Fibroblast of skin of scalp (primary cell): Measurements from ENCODE around the gene SLC2A5.
A peak's percentile ranks its signal among the peaks of the same experiment; 100 is the strongest.

Experiments
- DNase-seq: peaks from one replicate; pipeline ENCODE4 v3.0.0-alpha.2; 2013

Gene SLC2A5

DNA sequence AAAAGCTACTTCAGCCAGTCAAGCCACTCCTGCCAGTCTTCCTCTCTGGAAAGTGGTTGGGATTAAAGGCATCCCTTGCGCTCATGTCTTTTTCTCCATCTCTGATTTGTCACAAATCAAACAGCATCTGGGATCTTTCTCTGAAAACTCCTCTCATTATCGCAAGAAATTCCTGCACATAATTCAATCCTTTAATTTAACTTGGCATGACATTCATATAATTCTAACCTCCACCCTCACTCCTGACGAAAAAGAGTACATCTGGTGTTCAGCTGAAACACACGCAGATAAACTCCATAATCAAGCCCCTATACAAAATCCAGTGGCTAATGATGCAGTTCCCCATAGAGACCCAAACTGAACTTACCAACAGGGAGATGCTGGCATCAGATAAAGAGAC lies 19.4 kb upstream of the SLC2A5 start:
- DNase-seq: no peak

- no peak for DNase-seq
These were observed 18.1 kb upstream of the SLC2A5 start for GRCh38 chr1:9087411-9088125.

GRCh38 chr1:9086796-9087195 lies 17.4 kb upstream of the SLC2A5 start:
- DNase-seq: peak; percentile 61

DNA sequence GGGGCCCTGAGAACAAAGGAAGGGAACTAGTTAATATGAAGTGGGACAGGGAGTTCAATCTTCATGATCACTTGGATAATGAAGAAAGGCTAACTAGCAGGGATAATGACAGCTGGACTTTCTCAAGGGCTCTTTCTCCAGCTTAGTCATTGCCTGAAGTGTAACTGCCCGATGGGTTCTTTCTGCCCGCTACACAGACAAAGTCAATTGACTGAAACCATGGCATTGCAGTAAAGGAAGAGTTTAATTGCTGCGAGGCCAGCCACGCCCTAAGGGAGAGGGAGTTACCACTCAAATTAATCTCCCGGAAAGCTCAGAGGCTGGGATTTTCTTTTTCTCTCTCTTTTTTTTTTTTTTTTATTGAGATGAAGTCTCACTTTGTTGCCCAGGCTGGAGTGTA lies 16.6 kb upstream of the SLC2A5 start:
- no peak for DNase-seq

GRCh38 chr1:9085306-9085940 lies 16.0 kb upstream of the SLC2A5 start:
- DNase-seq: no peak

GRCh38 chr1:9084906-9085305 lies 15.5 kb upstream of the SLC2A5 start:
- peak; percentile 53 for DNase-seq

DNA sequence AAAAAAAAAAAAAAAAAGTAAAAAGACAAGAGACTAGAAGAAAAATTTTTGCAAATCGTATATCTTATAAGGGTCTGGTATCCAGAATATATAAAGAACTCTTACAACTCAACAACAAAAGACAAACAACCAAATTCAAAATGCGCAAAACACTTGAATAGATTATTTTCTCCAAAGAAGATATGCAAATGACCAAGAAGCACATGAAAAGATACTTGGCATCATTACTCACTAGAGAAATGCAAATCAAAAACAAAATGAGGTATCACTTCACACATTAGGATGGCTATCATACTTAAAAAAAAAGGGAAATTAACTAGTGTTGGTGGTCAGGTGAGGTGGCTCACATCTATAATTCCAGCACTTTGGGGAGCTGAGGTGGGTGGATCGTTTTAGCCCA lies 12.0 kb upstream of the SLC2A5 start:
- DNase-seq: no peak

- DNase-seq: no peak
These were observed 11.4 kb upstream of the SLC2A5 start for GRCh38 chr1:9080705-9081291.

DNA sequence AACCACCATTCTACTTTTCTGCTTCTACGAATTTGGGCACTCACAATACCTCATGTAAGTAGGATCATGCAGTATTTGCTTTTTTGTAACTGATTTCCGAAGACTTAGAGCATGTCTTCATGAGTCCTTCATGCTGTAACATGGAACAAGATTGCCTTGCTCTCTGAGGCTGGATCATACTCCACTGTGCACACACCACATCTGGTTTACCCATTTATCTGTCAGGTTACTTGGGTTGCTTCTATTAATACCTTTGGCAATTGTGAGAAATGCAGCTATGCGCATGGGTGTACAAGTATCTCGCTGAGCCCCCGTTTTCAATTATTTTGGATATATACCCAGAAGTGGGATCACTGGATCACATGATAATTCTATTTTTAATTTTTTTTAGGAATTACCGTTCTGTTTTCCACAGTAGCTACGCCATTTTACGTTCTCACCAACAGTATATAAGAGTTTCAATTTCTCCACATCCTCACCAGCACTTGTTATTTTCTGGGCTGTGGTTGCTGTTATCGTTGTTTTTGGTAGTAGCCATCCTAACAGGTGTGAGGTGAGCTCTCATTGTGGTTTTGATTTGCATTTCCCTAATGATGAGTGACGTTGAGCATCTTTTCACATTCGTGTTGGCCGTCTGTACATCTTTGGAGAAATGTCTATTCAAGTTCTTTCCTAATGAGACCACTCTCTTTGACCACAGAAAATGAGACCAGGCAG lies 10.7 kb upstream of the SLC2A5 start:
- no peak for DNase-seq

- no peak for DNase-seq
These were observed 9.5 kb upstream of the SLC2A5 start for GRCh38 chr1:9078752-9079500.

- peak; percentile 28 for DNase-seq
These were observed 8.7 kb upstream of the SLC2A5 start for GRCh38 chr1:9078015-9078751.

DNA sequence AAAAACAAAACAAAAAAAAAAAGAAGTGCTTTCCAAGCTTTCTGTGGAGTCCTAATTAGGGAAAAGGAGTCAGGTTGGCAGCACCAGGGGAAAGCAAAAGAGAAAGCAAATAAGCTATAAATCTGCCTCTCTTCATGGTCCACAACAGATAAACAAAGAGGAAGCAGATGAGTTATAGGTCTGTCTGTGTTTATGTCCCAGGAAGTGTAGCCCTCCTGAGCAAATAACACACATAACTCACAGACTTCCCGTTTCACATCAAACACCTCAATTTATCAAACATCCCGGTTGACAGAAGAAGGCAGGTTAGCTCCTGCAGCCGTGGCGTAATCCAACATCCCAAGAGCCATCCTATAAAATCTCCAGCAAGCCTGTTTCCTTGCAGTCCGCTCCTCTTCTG lies 5.6 kb upstream of the SLC2A5 start:
- DNase-seq: no peak

GRCh38 chr1:9073143-9073542 lies 3.7 kb upstream of the SLC2A5 start:
- DNase-seq: no peak

DNA sequence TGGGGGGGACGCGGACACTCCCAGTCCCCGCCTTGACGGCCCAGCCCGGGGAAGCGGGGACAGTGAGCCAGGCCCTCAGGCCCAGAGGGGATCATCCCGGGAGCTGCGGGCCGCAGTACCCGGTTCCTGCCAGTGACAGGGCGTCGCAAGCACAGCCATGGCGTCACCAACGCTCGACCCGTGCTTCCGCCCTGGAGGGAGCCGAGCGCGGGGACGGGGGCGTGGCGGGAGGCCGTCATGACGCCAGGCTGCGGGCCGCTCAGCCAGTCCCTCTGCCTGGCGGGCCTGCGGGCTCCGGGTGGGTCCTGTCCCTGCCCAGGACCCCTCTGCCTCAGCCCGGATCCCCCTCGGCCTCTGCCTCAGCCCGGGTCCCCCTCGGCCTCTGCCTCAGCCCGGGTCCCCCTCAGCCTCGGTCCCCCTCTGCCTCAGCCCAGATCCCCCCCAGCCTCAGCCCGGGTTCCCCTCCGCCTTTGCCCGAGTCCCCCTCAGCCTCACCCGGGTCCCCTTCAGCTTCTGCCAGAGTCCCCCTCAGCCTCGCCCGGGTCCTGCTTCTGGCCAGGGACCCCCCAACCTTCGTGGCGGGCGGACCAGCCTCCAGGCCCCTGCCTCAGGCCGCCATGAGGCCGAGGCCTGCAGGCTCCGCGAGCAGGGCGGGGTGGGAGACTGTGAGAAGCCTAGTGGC lies 2.3 kb upstream of the SLC2A5 start:
- no peak for DNase-seq

- DNase-seq: no peak
These were observed 1.1 kb upstream of the SLC2A5 start for GRCh38 chr1:9070486-9070885.

DNA sequence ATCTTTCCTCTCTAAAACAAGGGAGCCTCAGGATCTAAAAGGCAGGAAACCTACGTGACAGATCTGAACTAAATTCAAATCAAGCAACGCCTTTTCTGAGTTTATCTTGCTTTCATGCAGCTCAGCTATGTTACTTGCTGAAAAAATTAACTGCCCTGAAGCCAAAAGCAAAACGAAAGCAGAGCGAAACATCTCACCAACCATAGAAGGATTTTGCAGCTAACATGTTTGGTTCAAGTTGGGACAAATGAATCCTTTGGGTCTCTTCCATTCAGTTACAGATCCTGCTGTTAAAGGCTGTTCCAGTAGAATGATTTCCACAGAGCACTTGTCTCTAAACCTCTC lies 482 bp downstream of the SLC2A5 start:
- no peak for DNase-seq

DNA sequence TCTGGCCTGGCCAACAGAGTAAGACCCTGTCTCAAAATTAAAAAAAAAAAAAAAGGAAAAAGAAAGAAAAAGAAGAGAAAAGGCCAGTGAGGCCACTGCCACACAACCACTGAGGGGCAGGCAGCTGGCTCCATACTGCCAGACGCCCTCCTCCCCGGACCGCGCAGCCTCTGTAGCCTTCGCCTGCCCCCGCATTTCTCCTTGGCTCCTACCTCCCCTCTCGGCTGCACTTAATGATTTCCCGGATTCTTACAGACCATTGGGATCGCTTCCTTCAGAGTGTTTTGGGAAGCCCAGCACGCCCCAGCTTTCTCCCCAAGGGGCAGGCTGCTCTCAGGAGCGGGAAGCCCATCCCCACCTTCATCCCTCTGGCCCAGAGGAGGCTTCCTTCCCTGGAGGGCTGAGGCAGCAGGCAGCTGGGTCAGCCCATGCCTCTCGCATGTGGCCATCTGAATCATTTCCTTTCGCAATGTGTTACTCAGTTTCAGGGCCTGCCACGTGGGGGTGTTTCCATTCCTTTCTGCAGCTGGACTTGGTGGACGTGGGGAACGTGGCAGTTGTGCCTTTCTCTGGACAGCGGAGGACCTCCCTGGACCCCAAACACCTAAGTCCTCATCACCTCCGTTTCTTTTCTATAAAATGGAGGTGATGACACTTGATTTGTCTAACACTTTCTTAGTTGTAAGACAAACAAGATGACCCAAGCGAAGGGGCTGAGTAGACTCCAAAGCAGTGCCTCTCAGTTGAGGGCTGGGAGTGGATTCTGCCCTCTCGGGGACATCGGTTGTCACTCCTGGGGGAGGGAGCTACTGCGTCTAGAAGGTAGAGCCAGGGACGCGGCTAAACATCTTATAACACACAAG lies 2.3 kb downstream of the SLC2A5 start:
- peak; percentile 91 for DNase-seq

- no peak for DNase-seq
These were observed 4.2 kb downstream of the SLC2A5 start for GRCh38 chr1:9065213-9065751.

DNA sequence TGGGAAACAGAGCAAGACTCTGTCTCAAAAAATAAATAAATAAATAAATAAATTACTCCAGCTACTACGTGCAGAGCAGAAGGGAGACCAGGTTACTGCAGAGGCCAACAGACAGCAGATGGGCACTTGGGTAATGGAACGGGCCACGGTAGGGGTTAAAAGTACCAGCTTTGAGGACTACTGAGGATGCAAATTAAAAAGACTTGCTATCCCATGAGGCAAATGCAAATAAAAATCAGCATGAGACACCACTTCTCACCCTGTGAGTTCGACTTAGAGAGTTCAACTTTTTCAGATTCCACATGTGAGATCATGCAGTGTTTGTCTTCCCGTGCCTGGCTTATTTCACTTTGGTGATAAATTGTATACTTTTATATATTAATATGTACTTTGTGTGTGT lies 6.6 kb downstream of the SLC2A5 start:
- DNase-seq: peak; percentile 14

- peak; percentile 39 for DNase-seq
These were observed 7.4 kb downstream of the SLC2A5 start for GRCh38 chr1:9062021-9062471.
